ENCODE data around the gene FOXP3. TPM values are rescaled to one million over a fixed set of nuclear protein-coding genes. Genes with fewer than 3 reads are reported as not detected.

Gene FOXP3
- total RNA-seq, 6 donors from 2014 or later, result 0.23 to 0.54 TPM; not detected in 4

DNA sequence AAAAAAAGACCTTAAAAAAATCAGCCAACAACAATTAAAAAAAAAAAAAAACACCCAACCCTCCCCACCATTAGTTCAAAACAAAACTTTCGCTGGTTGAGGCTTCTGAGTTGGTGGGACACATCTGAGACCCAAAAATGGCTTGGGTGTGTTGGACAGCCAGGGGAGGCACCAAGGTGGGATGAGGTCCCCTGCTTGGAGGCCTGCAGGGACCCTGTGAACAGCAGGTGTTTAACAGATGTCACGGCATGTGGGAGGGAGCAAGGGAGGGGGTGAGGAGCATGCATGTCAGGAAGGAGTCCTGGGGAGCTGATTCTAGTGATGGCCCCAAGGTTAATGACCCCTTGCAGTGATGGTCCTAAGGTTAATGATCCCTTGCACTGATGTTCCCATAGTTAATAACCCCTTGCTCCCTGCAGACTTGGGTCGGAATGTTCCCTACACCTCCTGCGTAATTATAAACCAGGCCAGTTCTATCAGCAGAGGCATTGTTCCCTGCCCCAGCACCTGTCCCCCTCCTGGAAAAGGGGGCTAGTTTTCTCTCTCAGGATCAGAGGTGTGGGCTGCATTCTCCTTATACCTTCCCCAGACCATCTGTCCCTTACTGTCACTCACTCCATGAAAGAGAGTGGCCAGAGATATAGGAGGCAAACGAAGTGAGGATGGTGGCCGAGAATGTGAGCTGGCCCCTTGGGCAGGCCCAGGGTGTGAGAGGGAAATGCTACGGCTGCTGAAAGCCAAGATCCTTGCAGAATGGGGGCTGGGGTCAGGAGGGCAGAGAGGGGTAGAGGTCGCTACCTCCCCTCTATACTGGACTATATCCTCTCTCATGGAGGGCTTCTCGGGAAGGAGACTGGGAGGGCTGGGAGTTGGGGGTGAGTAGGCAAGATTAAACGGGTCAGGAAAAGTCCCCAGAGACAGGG, 2.3 kb upstream of the FOXP3 start:
- ATAC-seq (ENCODE audit: low FRiP score in 2 of 2) (no peak), DNase-seq (no peak)
- Histone ChIP-seq H3K27ac (no peak overlapping the region), H3K4me3 (no peak overlapping the region), H3K36me3 (no peaks in the 10 kb centered on the region), H3K27me3 (no peaks in the 10 kb centered on the region), H3K4me1 (peaks cover 0 to 16% (median 14%) of the 10 kb centered on the region in 4 donors), H3K9me3 (peaks cover 0 to 7% (median 0%) of the 10 kb centered on the region in 4 donors)
- 85 to 90% methylated on average over 8 to 10 of the region's 10 CpGs for WGBS, 2 donors
- TF ChIP-seq, protein P1, sequence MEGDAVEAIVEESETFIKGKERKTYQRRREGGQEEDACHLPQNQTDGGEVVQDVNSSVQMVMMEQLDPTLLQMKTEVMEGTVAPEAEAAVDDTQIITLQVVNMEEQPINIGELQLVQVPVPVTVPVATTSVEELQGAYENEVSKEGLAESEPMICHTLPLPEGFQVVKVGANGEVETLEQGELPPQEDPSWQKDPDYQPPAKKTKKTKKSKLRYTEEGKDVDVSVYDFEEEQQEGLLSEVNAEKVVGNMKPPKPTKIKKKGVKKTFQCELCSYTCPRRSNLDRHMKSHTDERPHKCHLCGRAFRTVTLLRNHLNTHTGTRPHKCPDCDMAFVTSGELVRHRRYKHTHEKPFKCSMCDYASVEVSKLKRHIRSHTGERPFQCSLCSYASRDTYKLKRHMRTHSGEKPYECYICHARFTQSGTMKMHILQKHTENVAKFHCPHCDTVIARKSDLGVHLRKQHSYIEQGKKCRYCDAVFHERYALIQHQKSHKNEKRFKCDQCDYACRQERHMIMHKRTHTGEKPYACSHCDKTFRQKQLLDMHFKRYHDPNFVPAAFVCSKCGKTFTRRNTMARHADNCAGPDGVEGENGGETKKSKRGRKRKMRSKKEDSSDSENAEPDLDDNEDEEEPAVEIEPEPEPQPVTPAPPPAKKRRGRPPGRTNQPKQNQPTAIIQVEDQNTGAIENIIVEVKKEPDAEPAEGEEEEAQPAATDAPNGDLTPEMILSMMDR (IDR thresholded peaks at IDR 0.05), result no peak
- no peak for TF ChIP-seq POLR2AphosphoS5 (IDR thresholded peaks at IDR 0.05)
- TF ChIP-seq POLR2A (IDR thresholded peaks at IDR 0.05), result no peak
- TF ChIP-seq EP300 (IDR thresholded peaks at IDR 0.05), result no peak

DNA sequence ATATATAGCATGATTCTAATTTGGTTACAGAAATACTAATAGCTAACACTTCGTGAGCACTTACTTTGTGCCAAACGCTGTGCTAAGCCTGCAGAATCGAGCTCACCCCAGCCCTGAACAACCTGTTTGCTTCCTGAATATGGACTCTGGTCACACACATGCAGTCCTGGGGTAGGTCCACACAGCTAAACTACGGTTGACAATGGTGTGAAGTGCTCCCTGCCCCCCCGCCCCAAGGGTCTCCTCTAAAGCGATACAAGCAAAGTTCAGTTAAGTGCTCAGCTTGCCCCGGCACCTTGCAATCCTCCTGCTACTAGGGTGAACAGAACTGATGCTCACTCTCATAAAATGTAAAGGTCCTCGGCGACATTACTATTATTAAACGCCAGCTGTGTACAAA, 879 bp downstream of the FOXP3 start:
- H3K4me1 ChIP-seq, result no peaks in the 10 kb centered on the region
- H3K27ac ChIP-seq, result no peak overlapping the region
- ATAC-seq (ENCODE audit: low FRiP score in 2 of 2), result no peak
- H3K36me3 ChIP-seq, result no peaks in the 10 kb centered on the region
- H3K4me3 ChIP-seq, result no peak overlapping the region
- 80 to 81% methylated on average over 8 to 10 of the region's 10 CpGs for WGBS, 2 donors
- DNase-seq, result no peak
- no peaks in the 10 kb centered on the region for H3K27me3 ChIP-seq
- TF ChIP-seq POLR2A (IDR thresholded peaks at IDR 0.05) (no peak), EP300 (IDR thresholded peaks at IDR 0.05) (no peak), POLR2AphosphoS5 (IDR thresholded peaks at IDR 0.05) (no peak)
- TF ChIP-seq, protein P1 (IDR thresholded peaks at IDR 0.05), result no peak
- H3K9me3 ChIP-seq, result no peaks in the 10 kb centered on the region

DNA sequence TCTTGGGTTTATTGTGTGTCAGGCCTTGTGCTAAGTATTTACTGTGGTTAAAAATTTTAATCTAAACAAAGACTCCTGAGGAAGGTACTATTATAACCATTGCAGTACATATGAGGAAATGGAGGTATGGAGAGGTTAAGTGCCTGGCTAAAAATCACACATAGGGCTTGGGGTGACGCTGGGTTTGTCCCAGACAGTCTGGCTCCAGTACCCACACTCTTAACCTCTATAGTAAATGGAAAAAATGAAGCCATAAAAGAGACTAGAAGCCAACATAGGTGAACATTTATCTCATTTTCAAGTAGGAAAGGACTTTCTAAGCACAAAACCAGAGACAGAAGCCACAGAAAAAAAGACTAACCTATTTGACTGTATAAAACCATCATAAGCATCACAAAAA, 1.9 kb downstream of the FOXP3 start:
- H3K27ac ChIP-seq, result no peak overlapping the region
- H3K4me1 ChIP-seq, result no peaks in the 10 kb centered on the region
- no peak overlapping the region for H3K4me3 ChIP-seq
- no peak for DNase-seq
- WGBS, 2 donors, result 31 to 69% methylated on average over 1 of the region's 1 CpG
- no peak for ATAC-seq (ENCODE audit: low FRiP score in 2 of 2)
- H3K27me3 ChIP-seq, result no peaks in the 10 kb centered on the region
- TF ChIP-seq, protein P1 (IDR thresholded peaks at IDR 0.05), result no peak
- TF ChIP-seq POLR2AphosphoS5 (IDR thresholded peaks at IDR 0.05) (no peak), POLR2A (IDR thresholded peaks at IDR 0.05) (no peak), EP300 (IDR thresholded peaks at IDR 0.05) (no peak)
- H3K36me3 ChIP-seq, result no peaks in the 10 kb centered on the region
- no peaks in the 10 kb centered on the region for H3K9me3 ChIP-seq

DNA sequence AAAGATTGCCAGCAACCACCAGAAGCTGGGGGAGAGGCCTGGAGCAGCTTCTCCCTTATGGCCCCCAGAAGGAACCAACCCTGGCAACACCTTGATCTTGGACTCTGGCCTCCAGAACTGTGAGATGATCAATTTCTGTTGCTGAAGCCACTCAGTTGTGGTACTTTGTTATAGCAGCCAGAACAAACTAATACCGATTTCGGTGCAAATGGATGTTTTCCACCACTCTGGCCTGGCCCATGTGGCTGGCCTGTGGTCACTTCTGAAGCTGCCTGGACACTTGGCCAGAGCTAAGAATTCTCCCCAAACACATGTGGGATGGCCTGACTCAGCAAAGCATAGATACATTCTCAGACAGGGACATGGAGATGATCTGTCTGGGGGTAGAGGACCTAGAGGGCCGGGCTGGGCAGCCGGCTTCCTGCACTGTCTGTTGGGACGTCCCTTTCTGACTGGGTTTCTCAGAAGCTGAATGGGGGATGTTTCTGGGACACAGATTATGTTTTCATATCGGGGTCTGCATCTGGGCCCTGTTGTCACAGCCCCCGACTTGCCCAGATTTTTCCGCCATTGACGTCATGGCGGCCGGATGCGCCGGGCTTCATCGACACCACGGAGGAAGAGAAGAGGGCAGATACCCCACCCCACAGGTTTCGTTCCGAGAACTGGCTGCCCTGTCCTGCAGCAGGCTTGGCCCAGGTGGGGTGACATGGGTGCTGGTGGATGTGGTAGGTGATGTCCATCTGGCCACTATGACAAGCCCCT, 4.1 kb downstream of the FOXP3 start:
- no peak overlapping the region for H3K27ac ChIP-seq
- H3K4me1 ChIP-seq, result no peaks in the 10 kb centered on the region
- no peaks in the 10 kb centered on the region for H3K9me3 ChIP-seq
- no peak overlapping the region for H3K4me3 ChIP-seq
- DNase-seq (peak in 1 of 2 donors; percentile 41), ATAC-seq (ENCODE audit: low FRiP score in 2 of 2) (no peak)
- 91 to 94% methylated on average over 6 to 17 of the region's 17 CpGs for WGBS, 2 donors
- H3K27me3 ChIP-seq, result no peaks in the 10 kb centered on the region
- H3K36me3 ChIP-seq, result no peaks in the 10 kb centered on the region
- no peak for TF ChIP-seq POLR2A (IDR thresholded peaks at IDR 0.05)
- no peak for TF ChIP-seq EP300 (IDR thresholded peaks at IDR 0.05)
- TF ChIP-seq POLR2AphosphoS5 (IDR thresholded peaks at IDR 0.05), result no peak
- TF ChIP-seq, protein P1 (IDR thresholded peaks at IDR 0.05), result no peak

Data from upper lobe of left lung (tissue), 6 donors.